DOHH2 (cell line): ENCODE measurements around the gene TRAK1.

Experiments
- EZH2phosphoT487 ChIP-seq: fragments of 200-600 bp; sonication (generic); IDR thresholded peaks from 2 replicates; pipeline ENCODE4 v1.6.1; 2017; ENCODE audit warnings: borderline replicate concordance, mild to moderate bottlenecking, antibody characterized with exemption, low read length, moderate library complexity, mixed read lengths
- TF ChIP-seq, protein P1 (sequence below): fragments of 200-600 bp; sonication (generic); IDR thresholded peaks from one replicate; pipeline ENCODE4 v1.5.1; 2014; ENCODE audit warnings: antibody characterized with exemption, mild to moderate bottlenecking, low read depth, low read length; ENCODE audit not compliant: poor library complexity, severe bottlenecking

- TF ChIP-seq, protein P1, sequence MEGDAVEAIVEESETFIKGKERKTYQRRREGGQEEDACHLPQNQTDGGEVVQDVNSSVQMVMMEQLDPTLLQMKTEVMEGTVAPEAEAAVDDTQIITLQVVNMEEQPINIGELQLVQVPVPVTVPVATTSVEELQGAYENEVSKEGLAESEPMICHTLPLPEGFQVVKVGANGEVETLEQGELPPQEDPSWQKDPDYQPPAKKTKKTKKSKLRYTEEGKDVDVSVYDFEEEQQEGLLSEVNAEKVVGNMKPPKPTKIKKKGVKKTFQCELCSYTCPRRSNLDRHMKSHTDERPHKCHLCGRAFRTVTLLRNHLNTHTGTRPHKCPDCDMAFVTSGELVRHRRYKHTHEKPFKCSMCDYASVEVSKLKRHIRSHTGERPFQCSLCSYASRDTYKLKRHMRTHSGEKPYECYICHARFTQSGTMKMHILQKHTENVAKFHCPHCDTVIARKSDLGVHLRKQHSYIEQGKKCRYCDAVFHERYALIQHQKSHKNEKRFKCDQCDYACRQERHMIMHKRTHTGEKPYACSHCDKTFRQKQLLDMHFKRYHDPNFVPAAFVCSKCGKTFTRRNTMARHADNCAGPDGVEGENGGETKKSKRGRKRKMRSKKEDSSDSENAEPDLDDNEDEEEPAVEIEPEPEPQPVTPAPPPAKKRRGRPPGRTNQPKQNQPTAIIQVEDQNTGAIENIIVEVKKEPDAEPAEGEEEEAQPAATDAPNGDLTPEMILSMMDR: no peak
- TF ChIP-seq EZH2phosphoT487: no peak
These were observed 849 bp downstream of the TRAK1 start for GRCh38 chr3:42092006-42092405.
